Astrocyte (in vitro differentiated cells and primary cell): ENCODE measurements around the gene PRKCE. TPM values are rescaled to one million over a fixed set of nuclear protein-coding genes. Genes with fewer than 3 reads are reported as not detected.

Experiments used
- DNase-seq: peaks from one replicate; pipeline ENCODE4 v3.0.0-alpha.2; 2010; ENCODE audit warnings: low read depth
- FAIRE-seq: peaks from 2 replicates; lab custom pipeline; 2011; peaks lifted over from hg19 to GRCh38; lab: Jason Lieb, UNC
- H2AFZ ChIP-seq: 2 replicates; pipeline ENCODE4 v1.6.0; 2012; ENCODE audit warnings: low read depth, low read length, inconsistent platforms
- H3K27ac ChIP-seq: 2 replicates; pipeline ENCODE4 v1.5.1; 2011; ENCODE audit warnings: low read depth, low read length, inconsistent platforms
- H3K27me3 ChIP-seq: 2 replicates; pipeline ENCODE4 v1.6.0; 2011; ENCODE audit warnings: low read length, inconsistent platforms; ENCODE audit not compliant: insufficient read depth
- H3K36me3 ChIP-seq: 2 replicates; pipeline ENCODE4 v1.5.1; 2011; ENCODE audit warnings: low read length, inconsistent platforms; ENCODE audit not compliant: insufficient read depth
- H3K4me1 ChIP-seq: 2 replicates; pipeline ENCODE4 v1.5.1; 2011; ENCODE audit warnings: low read length, inconsistent platforms; ENCODE audit not compliant: insufficient read depth
- H3K4me2 ChIP-seq: 2 replicates; pipeline ENCODE4 v1.6.0; 2012; ENCODE audit warnings: low read length, inconsistent platforms
- H3K4me3 ChIP-seq: 2 replicates; pipeline ENCODE4 v1.5.1; 2011; ENCODE audit warnings: low read depth, mild to moderate bottlenecking, low read length, inconsistent platforms; ENCODE audit not compliant: insufficient read depth
- H3K79me2 ChIP-seq: 2 replicates; pipeline ENCODE4 v1.6.0; 2012; ENCODE audit warnings: mild to moderate bottlenecking, low read length, inconsistent platforms; ENCODE audit not compliant: insufficient read depth
- H3K9ac ChIP-seq: 2 replicates; pipeline ENCODE4 v1.6.0; 2012; ENCODE audit warnings: mild to moderate bottlenecking, low read length, inconsistent platforms
- H3K9me3 ChIP-seq: 2 replicates; pipeline ENCODE4 v1.5.1; 2012; ENCODE audit warnings: low read depth, mild to moderate bottlenecking, low read length, inconsistent platforms; ENCODE audit not compliant: insufficient read depth
- H4K20me1 ChIP-seq: 2 replicates; pipeline ENCODE4 v1.6.0; 2012; ENCODE audit warnings: low read length, inconsistent platforms; ENCODE audit not compliant: insufficient read depth
- H3K27ac Mint-ChIP-seq: one replicate; pipeline ENCODE4 v1.8.0; 2021; ENCODE audit warnings: mild to moderate bottlenecking, mixed read lengths; ENCODE audit not compliant: unreplicated experiment
- H3K27me3 Mint-ChIP-seq: one replicate; pipeline ENCODE4 v1.8.0; 2021; ENCODE audit warnings: low read depth, mixed read lengths; ENCODE audit not compliant: unreplicated experiment
- H3K36me3 Mint-ChIP-seq: one replicate; pipeline ENCODE4 v1.8.0; 2021; ENCODE audit warnings: low read depth, mixed read lengths; ENCODE audit not compliant: unreplicated experiment
- H3K4me1 Mint-ChIP-seq: one replicate; pipeline ENCODE4 v1.8.0; 2021; ENCODE audit warnings: low read depth, mixed read lengths; ENCODE audit not compliant: unreplicated experiment
- H3K4me3 Mint-ChIP-seq: one replicate; pipeline ENCODE4 v1.8.0; 2021; ENCODE audit warnings: mild to moderate bottlenecking, moderate library complexity, mixed read lengths; ENCODE audit not compliant: unreplicated experiment
- H3K9me3 Mint-ChIP-seq: one replicate; pipeline ENCODE4 v1.8.0; 2021; ENCODE audit warnings: mild to moderate bottlenecking, mixed read lengths; ENCODE audit not compliant: unreplicated experiment
- EZH2 ChIP-seq: IDR thresholded peaks from 2 replicates; pipeline ENCODE4 v1.6.1; 2012; ENCODE audit warnings: mild to moderate bottlenecking, low read length, inconsistent platforms; ENCODE audit not compliant: insufficient read depth
- total RNA-seq: library from RNA; stranded (reverse); gene quantifications from 2 replicates; pipeline ENCODE4 v1.2.1, GENCODE V29; 2021
- TF ChIP-seq, protein P1 (sequence below): IDR thresholded peaks from 2 replicates; pipeline ENCODE4 v1.5.1; 2011; ENCODE audit warnings: low read depth, mild to moderate bottlenecking, inconsistent platforms, low read length, moderate library complexity; ENCODE audit not compliant: insufficient read depth

PRKCE gene
- total RNA-seq, 1 donor from 2014 or later: 12.8 TPM

DNA sequence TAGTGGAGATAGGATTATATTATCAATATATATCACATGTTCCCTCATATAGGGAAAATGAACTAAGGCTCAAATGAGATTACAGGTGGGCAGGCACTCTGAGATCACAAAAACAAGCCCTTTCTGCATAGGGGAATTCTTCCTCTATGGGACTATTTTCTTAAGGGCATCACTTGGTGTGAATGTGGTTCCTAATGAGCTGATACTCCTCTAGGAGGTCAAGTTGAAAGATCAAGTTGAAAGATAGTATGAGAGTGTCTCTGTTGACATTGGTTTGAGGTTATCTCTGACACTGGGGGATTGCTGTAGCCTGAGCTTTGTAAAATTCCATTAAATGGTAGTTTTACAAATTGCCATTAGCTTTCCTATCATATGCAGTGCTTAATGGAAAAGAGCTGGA lies 270.4 kb downstream of the PRKCE start:
- Histone ChIP-seq H3K4me2 (no peak overlapping the region), H4K20me1 (peaks cover 6% of the 10 kb centered on the region), H3K27me3 (no peaks in the 10 kb centered on the region), H3K9ac (no peak overlapping the region), H3K4me3 (no peak overlapping the region), H3K36me3 (no peaks in the 10 kb centered on the region), H2AFZ (no peak overlapping the region), H3K9me3 (no peaks in the 10 kb centered on the region), H3K4me1 (no peaks in the 10 kb centered on the region), H3K27ac (no peak overlapping the region), H3K79me2 (no peaks in the 10 kb centered on the region)
- Mint-ChIP-seq H3K9me3 (no peaks in the 10 kb centered on the region), H3K4me1 (peaks cover 11% of the 10 kb centered on the region), H3K4me3 (no peak overlapping the region), H3K36me3 (peaks cover 4% of the 10 kb centered on the region), H3K27me3 (peaks cover 6% of the 10 kb centered on the region), H3K27ac (no peak overlapping the region)
- FAIRE-seq: no peak
- no peak for DNase-seq
- TF ChIP-seq, protein P1, sequence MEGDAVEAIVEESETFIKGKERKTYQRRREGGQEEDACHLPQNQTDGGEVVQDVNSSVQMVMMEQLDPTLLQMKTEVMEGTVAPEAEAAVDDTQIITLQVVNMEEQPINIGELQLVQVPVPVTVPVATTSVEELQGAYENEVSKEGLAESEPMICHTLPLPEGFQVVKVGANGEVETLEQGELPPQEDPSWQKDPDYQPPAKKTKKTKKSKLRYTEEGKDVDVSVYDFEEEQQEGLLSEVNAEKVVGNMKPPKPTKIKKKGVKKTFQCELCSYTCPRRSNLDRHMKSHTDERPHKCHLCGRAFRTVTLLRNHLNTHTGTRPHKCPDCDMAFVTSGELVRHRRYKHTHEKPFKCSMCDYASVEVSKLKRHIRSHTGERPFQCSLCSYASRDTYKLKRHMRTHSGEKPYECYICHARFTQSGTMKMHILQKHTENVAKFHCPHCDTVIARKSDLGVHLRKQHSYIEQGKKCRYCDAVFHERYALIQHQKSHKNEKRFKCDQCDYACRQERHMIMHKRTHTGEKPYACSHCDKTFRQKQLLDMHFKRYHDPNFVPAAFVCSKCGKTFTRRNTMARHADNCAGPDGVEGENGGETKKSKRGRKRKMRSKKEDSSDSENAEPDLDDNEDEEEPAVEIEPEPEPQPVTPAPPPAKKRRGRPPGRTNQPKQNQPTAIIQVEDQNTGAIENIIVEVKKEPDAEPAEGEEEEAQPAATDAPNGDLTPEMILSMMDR: no peak
- TF ChIP-seq EZH2: no peak

- peaks cover 6% of the 10 kb centered on the region for H4K20me1 ChIP-seq
- no peak overlapping the region for H2AFZ ChIP-seq
- no peaks in the 10 kb centered on the region for H3K9me3 ChIP-seq
- H3K27me3 Mint-ChIP-seq: peaks cover 6% of the 10 kb centered on the region
- H3K36me3 Mint-ChIP-seq: peaks cover 3% of the 10 kb centered on the region
- no peak overlapping the region for H3K4me3 Mint-ChIP-seq
- H3K27me3 ChIP-seq: no peaks in the 10 kb centered on the region
- DNase-seq (peak; percentile 65), FAIRE-seq (no peak)
- no peak overlapping the region for H3K9ac ChIP-seq
- H3K4me1 Mint-ChIP-seq: peaks cover 11% of the 10 kb centered on the region
- no peaks in the 10 kb centered on the region for H3K79me2 ChIP-seq
- no peak overlapping the region for H3K27ac Mint-ChIP-seq
- no peak overlapping the region for H3K27ac ChIP-seq
- H3K4me1 ChIP-seq: no peaks in the 10 kb centered on the region
- no peaks in the 10 kb centered on the region for H3K9me3 Mint-ChIP-seq
- TF ChIP-seq, protein P1: no peak
- no peak for TF ChIP-seq EZH2
- no peaks in the 10 kb centered on the region for H3K36me3 ChIP-seq
- no peak overlapping the region for H3K4me3 ChIP-seq
- H3K4me2 ChIP-seq: no peak overlapping the region
Measured at GRCh38 chr2:45922577-45922988, 271.1 kb downstream of the PRKCE start.

DNA sequence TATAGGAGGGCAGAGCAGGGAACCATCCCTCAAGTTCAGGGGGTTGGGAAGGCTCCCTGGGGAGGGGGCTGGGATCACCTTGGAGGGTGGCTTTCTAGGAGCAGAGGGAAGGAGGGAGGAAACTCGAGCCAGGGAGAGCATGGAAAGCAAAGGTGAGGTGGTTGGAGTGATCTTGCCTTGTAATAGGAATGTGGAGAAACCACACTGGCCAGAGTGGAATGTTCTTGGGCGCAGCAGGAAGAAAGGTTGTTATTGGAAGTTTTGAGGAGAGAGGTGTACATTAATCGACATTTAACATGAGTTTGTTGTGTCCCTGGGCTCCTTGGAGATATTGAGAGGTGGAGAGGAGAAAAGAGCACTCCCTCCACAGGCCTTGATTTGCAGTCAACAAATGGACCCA lies 272.2 kb downstream of the PRKCE start:
- H3K9ac ChIP-seq: no peak overlapping the region
- H2AFZ ChIP-seq: no peak overlapping the region
- H3K4me1 ChIP-seq: no peaks in the 10 kb centered on the region
- Mint-ChIP-seq H3K27me3 (peaks cover 6% of the 10 kb centered on the region), H3K36me3 (peaks cover 3% of the 10 kb centered on the region), H3K27ac (no peak overlapping the region), H3K4me1 (peaks cover 11% of the 10 kb centered on the region), H3K9me3 (no peaks in the 10 kb centered on the region), H3K4me3 (no peak overlapping the region)
- TF ChIP-seq, protein P1: no peak
- no peak for TF ChIP-seq EZH2
- H3K36me3 ChIP-seq: no peaks in the 10 kb centered on the region
- H3K4me2 ChIP-seq: no peak overlapping the region
- no peak for FAIRE-seq
- H4K20me1 ChIP-seq: peaks cover 6% of the 10 kb centered on the region
- no peaks in the 10 kb centered on the region for H3K9me3 ChIP-seq
- H3K79me2 ChIP-seq: no peaks in the 10 kb centered on the region
- peak; percentile 47 for DNase-seq
- no peaks in the 10 kb centered on the region for H3K27me3 ChIP-seq
- H3K4me3 ChIP-seq: no peak overlapping the region
- no peak overlapping the region for H3K27ac ChIP-seq
